ENCODE results near the gene MAML3.

- TF ChIP-seq POLR2A (IDR thresholded peaks at IDR 0.05): no peak
- no peak for TF ChIP-seq CTCF (IDR thresholded peaks at IDR 0.05)
Measured at GRCh38 chr4:140053185-140053584, 100.8 kb downstream of the MAML3 start.
